ENCODE results near the gene GSE1.

GRCh38 chr16:85575920-85576319 lies 37.2 kb upstream of the GSE1 start:
- no peak for TF ChIP-seq TGIF2 (CRISPR knock-in tag; IDR thresholded peaks at IDR 0.05)
- no peak for TF ChIP-seq NR3C1 (CRISPR knock-in tag; IDR thresholded peaks at IDR 0.05)
- no peak for TF ChIP-seq CBFB (CRISPR knock-in tag; IDR thresholded peaks at IDR 0.05)
- no peak for TF ChIP-seq MXI1 (IDR thresholded peaks at IDR 0.05; ENCODE audit: borderline replicate concordance, low read depth, low read length)
